22Rv1 (cell line): ENCODE data around the gene PIK3R6.

Experiments used
- H3K27ac ChIP-seq: fragments of 450-650 bp; 2 replicates; pipeline ENCODE4 v1.5.1; 2017
- ZFX ChIP-seq: fragments of 450-650 bp; IDR thresholded peaks from 2 replicates; pipeline ENCODE4 v1.6.1; 2017; ENCODE audit warnings: antibody characterized with exemption, borderline replicate concordance
- TF ChIP-seq, protein P1 (sequence below): fragments of 450-650 bp; IDR thresholded peaks from 2 replicates; pipeline ENCODE4 v1.5.1; 2017; ENCODE audit warnings: mild to moderate bottlenecking

PIK3R6 gene

DNA sequence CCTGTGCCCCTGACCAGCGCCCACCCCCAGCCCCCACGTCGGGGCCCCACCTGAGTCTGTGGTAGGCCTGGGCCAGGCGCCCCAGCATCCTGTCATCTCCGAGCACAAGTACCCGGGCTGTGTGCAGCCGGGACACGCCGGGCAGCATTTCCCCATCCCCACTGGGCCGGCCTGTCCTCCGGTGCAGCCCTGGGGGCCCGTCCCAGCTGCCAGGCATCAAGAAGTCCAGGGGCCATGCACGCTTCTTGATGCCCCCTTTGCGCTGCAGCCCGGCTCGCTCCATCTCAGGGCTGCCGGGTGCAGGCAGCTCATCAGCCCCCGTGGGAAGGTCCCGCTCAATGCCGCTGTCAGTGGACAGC is 39.0 kb downstream of the PIK3R6 start:
- H3K27ac ChIP-seq: no peak overlapping the region
- TF ChIP-seq, protein P1, sequence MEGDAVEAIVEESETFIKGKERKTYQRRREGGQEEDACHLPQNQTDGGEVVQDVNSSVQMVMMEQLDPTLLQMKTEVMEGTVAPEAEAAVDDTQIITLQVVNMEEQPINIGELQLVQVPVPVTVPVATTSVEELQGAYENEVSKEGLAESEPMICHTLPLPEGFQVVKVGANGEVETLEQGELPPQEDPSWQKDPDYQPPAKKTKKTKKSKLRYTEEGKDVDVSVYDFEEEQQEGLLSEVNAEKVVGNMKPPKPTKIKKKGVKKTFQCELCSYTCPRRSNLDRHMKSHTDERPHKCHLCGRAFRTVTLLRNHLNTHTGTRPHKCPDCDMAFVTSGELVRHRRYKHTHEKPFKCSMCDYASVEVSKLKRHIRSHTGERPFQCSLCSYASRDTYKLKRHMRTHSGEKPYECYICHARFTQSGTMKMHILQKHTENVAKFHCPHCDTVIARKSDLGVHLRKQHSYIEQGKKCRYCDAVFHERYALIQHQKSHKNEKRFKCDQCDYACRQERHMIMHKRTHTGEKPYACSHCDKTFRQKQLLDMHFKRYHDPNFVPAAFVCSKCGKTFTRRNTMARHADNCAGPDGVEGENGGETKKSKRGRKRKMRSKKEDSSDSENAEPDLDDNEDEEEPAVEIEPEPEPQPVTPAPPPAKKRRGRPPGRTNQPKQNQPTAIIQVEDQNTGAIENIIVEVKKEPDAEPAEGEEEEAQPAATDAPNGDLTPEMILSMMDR: no peak
- TF ChIP-seq ZFX: no peak

DNA sequence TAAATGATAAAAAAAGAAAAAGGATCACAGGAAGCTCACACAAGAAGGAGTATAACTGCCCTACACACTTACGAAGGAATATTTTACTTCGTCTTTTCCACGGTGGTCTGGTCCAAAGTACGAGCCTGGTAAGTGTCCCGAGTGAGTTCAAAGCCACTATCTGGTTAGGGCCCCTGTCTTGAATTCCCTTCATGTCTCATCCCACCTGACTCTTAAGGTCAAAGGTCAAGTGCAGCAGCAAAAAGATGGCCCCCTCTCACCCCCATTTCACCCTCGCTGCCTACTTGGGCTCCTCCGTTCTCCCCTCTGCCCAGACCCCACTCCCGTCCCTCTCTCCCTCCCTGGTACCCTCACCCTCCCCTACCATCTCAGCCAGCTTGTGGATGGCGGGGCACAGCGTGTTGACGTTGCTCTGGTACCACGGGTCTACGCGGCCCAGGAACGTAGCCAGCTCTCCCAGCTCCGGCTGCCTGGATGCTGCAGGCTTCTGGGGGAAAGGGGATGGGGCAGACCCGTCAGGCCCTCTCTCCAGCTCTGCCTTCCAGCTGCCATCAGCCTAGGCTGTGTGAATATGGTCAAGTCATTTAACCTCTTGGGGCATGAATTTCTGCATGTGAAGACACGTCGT is 40.6 kb downstream of the PIK3R6 start:
- H3K27ac ChIP-seq: no peak overlapping the region
- TF ChIP-seq, protein P1: no peak
- TF ChIP-seq ZFX: no peak

DNA sequence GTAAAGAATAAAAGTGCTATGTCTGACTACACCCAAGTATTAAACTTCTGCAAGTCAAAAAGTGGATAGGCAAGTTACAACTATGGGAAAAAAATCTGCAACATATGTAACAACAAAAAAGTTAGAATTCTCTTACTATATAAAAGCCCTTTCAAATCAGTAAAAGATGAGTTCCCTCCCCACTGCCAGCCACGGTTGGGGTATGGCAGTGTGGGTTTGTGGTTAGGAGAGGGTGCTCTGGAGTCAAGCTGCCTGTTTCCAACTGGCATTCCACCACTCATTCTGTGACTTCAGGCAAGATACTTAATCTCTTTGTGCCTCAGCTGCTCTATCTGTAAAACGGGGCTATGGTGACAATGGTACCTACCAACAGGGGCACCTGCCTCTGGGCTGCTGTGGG is 41.7 kb downstream of the PIK3R6 start:
- TF ChIP-seq ZFX: no peak
- TF ChIP-seq, protein P1: no peak
- no peak overlapping the region for H3K27ac ChIP-seq

DNA sequence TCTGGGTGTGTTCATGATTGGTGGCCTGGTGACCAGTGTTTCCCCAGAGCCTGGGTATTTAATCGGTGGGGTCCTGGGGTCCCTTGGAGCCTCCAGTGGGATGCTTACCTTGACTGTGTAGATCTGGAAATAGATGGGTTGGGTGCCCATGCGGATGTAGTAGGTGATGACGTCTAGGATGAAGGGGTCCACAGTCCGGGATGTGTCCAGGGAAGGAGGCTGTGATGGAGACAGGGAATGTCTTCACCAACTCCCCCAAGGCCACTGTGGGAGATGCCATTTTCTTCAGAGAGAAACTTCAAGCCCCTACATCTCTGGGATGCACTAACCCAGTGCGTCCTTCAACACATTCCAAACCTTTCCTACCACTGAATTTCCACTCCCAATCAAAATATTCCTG is 44.2 kb downstream of the PIK3R6 start:
- H3K27ac ChIP-seq: no peak overlapping the region
- TF ChIP-seq, protein P1: no peak
- no peak for TF ChIP-seq ZFX

DNA sequence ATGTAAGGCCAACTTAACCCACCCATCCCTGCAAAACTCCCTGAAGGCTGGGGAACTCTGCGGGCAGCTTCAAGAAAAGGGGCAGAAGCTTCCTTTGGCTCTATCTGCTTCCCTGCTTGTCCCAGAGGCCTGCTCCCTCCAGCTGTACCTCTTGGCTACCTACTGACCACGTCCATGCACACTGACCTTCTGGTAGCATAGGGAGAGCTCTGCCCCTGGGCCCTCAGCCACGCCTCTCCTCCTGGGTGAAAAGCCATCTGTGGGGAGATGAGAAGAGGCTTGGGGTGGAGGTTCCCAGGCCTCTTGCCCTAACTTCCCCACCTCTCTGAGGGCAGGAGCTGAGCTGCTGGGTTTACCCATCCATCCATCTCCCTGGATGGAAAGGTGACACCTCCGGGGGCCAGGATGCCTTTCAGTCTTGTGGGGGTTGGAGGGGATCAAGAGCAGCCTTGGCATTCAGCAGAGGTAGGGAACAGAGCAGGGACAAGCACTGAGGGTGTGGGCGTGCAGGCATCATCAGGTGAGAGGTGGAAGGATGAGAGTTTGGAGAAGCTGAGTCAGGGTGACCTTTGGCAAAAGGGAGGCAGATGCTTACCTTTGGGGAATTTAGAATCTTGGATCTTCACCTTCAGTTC is 45.0 kb downstream of the PIK3R6 start:
- H3K27ac ChIP-seq: no peak overlapping the region
- no peak for TF ChIP-seq ZFX
- TF ChIP-seq, protein P1: no peak

DNA sequence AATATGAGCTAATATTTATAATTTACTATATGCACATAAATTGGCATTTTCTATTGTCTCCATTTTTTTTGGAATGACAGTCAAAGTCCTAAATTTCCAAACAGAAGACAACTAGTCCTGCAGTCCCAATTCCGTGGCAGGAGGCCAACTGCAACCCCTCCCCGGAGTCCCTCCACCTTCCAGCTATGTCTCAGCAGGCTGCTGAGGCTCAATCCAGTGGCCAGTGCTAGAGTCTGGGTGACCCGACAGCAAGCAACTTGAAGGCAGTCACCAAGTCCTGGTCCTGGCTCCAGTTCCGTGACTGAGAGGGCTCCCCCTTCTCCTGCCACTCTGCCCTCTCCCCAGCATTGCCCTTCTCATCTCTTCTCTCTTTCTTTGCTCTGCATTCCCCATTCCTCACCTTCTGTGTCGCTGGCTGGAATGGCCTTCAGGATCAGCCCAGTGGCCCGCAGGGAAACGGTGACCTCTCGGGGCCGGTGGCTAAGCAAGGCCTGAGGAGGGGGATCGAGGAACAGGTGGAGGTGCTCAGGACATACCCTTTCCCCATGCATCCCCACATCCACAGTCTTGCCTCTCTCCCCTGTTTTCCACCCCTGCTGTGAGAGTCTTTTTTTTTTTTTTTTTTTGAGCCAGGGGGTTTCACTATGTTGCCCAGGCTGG is 45.9 kb downstream of the PIK3R6 start:
- TF ChIP-seq, protein P1: no peak
- no peak for TF ChIP-seq ZFX
- no peak overlapping the region for H3K27ac ChIP-seq

DNA sequence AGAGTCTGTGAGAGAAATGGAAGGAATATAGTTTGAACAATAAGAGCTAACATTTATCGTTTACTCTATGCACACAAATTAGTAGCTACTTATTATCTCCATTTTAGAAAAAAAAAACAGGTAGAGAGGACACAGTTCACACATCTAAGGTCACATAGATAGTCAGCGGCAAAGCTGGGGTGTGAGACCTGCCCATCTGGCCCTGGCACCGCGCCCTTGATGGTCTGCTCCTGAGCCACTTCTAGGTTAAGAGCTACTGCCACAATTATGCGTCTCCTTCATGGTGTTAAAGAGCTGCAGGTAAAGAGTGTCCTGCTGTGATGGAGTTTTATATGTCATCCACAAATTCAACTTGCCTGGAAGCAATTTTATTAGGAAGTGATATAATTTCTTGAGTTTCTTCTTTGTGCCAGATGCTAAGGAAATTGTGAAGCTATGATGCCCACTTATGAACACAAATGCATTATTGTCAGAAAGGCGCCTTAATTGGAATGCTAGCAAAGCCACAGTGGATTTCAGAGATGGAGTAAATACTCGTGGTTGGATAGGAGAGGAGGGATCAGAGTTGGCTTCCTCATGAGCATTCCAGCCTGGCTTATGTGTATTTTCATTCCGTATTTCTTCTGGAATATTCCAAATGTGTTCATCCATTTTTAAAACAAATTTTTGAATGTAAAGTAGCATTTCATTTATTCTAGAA is 47.0 kb downstream of the PIK3R6 start:
- H3K27ac ChIP-seq: no peak overlapping the region
- TF ChIP-seq, protein P1: no peak
- TF ChIP-seq ZFX: no peak
